Type B pancreatic cell (in vitro differentiated cells): ENCODE results near the gene ZNF646. TPM values are rescaled to one million over a fixed set of nuclear protein-coding genes. Genes with fewer than 3 reads are reported as not detected.

Experiments
- DNase-seq: peaks from one replicate; pipeline ENCODE4 v3.0.0; 2021; ENCODE audit warnings: mixed read lengths; ENCODE audit not compliant: unreplicated experiment; ENCODE audit errors: extremely low spot score
- H3K27ac Mint-ChIP-seq: 2 replicates; pipeline ENCODE4 v1.8.0; 2021; ENCODE audit warnings: mild to moderate bottlenecking, mixed read lengths
- H3K27me3 Mint-ChIP-seq: 2 replicates; pipeline ENCODE4 v1.8.0; 2021; ENCODE audit warnings: mixed read lengths
- H3K36me3 Mint-ChIP-seq: 2 replicates; pipeline ENCODE4 v1.8.0; 2021; ENCODE audit warnings: mixed read lengths
- H3K4me1 Mint-ChIP-seq: one replicate; pipeline ENCODE4 v1.8.0; 2021; ENCODE audit warnings: mixed read lengths; ENCODE audit not compliant: unreplicated experiment
- H3K4me3 Mint-ChIP-seq: 2 replicates; pipeline ENCODE4 v1.8.0; 2021; ENCODE audit warnings: mild to moderate bottlenecking, mixed read lengths
- H3K9me3 Mint-ChIP-seq: 2 replicates; pipeline ENCODE4 v1.8.0; 2021; ENCODE audit warnings: mixed read lengths
- CTCF ChIP-seq: fragments of 200-600 bp; sonication (generic); conservative IDR thresholded peaks from 2 replicates; pipeline ENCODE4 v1.5.0; 2021; ENCODE audit warnings: antibody characterized with exemption, mild to moderate bottlenecking
- total RNA-seq: library from RNA; stranded (reverse); gene quantifications from 2 replicates; pipeline ENCODE4 v1.2.1, GENCODE V29; 2021; ENCODE audit warnings: low replicate concordance

Gene ZNF646
- total RNA-seq, 1 donor from 2014 or later: 27.2 TPM

GRCh38 chr16:31118223-31119155, 44.3 kb downstream of the ZNF646 start:
- Mint-ChIP-seq H3K27me3 (no peaks in the 10 kb centered on the region), H3K4me3 (peak overlapping the region; percentile 88), H3K4me1 (peaks cover 8% of the 10 kb centered on the region), H3K36me3 (peaks cover 16% of the 10 kb centered on the region), H3K27ac (peak overlapping the region; percentile 95), H3K9me3 (no peaks in the 10 kb centered on the region)
- no peak for TF ChIP-seq CTCF
- no peak for DNase-seq

GRCh38 chr16:31120129-31120528, 45.9 kb downstream of the ZNF646 start:
- peaks cover 13% of the 10 kb centered on the region for H3K36me3 Mint-ChIP-seq
- H3K4me3 Mint-ChIP-seq: no peak overlapping the region
- peaks cover 8% of the 10 kb centered on the region for H3K4me1 Mint-ChIP-seq
- H3K27me3 Mint-ChIP-seq: no peaks in the 10 kb centered on the region
- no peak for DNase-seq
- no peaks in the 10 kb centered on the region for H3K9me3 Mint-ChIP-seq
- no peak overlapping the region for H3K27ac Mint-ChIP-seq
- TF ChIP-seq CTCF: no peak

GRCh38 chr16:31125844-31126243, 51.6 kb downstream of the ZNF646 start:
- Mint-ChIP-seq H3K4me3 (no peak overlapping the region), H3K36me3 (peaks cover 3% of the 10 kb centered on the region), H3K9me3 (no peaks in the 10 kb centered on the region), H3K27me3 (no peaks in the 10 kb centered on the region), H3K4me1 (peaks cover 5% of the 10 kb centered on the region), H3K27ac (peak overlapping the region; percentile 21)
- no peak for DNase-seq
- TF ChIP-seq CTCF: no peak

- no peak overlapping the region for H3K27ac Mint-ChIP-seq
- no peak for DNase-seq
- TF ChIP-seq CTCF: no peak
- H3K27me3 Mint-ChIP-seq: no peaks in the 10 kb centered on the region
- H3K4me1 Mint-ChIP-seq: peaks cover 5% of the 10 kb centered on the region
- H3K4me3 Mint-ChIP-seq: no peak overlapping the region
- peaks cover 6% of the 10 kb centered on the region for H3K36me3 Mint-ChIP-seq
- no peaks in the 10 kb centered on the region for H3K9me3 Mint-ChIP-seq
These were observed 53.0 kb downstream of the ZNF646 start for GRCh38 chr16:31127182-31127581.

GRCh38 chr16:31128711-31129567, 54.7 kb downstream of the ZNF646 start:
- H3K36me3 Mint-ChIP-seq: peaks cover 4% of the 10 kb centered on the region
- peak overlapping the region; percentile 93 for H3K27ac Mint-ChIP-seq
- no peaks in the 10 kb centered on the region for H3K27me3 Mint-ChIP-seq
- H3K9me3 Mint-ChIP-seq: no peaks in the 10 kb centered on the region
- H3K4me1 Mint-ChIP-seq: peaks cover 10% of the 10 kb centered on the region
- DNase-seq: no peak
- TF ChIP-seq CTCF: no peak
- peak overlapping the region; percentile 44 for H3K4me3 Mint-ChIP-seq
